ENCODE results near the gene BCO1. TPM values are rescaled to one million over a fixed set of nuclear protein-coding genes. Genes with fewer than 3 reads are reported as not detected.

The BCO1 gene
- total and polyA plus RNA-seq, 2 experiments from 2014 or later = not detected

- peaks cover 3% of the 10 kb centered on the region for H3K4me1 ChIP-seq (ENCODE audit: low read depth)
- no peaks in the 10 kb centered on the region for H3K27me3 ChIP-seq
- H3K27ac ChIP-seq = no peak overlapping the region
- H3K4me3 ChIP-seq = no peak overlapping the region
- H3K36me3 ChIP-seq = no peaks in the 10 kb centered on the region
- peak; percentile 72 for TF ChIP-seq CTCF (IDR thresholded peaks at IDR 0.05; ENCODE audit: low read depth, low read length)
- no peaks in the 10 kb centered on the region for H3K9me3 ChIP-seq (ENCODE audit: low read depth)
- peak in 1 of 2 donors; percentile 25 for DNase-seq (ENCODE audit: low read depth in 1 of 2, low spot score in 1 of 2)
Observed at GRCh38 chr16:81261049-81261648, 22.7 kb downstream of the BCO1 start.

GRCh38 chr16:81263470-81264220 lies 25.2 kb downstream of the BCO1 start:
- Histone ChIP-seq H3K4me1 (ENCODE audit: low read depth) (peaks cover 3% of the 10 kb centered on the region), H3K27ac (no peak overlapping the region), H3K4me3 (no peak overlapping the region), H3K9me3 (ENCODE audit: low read depth) (no peaks in the 10 kb centered on the region), H3K27me3 (no peaks in the 10 kb centered on the region), H3K36me3 (no peaks in the 10 kb centered on the region)
- peak; percentile 22 for TF ChIP-seq CTCF (IDR thresholded peaks at IDR 0.05; ENCODE audit: low read depth, low read length)
- peak in 1 of 2 donors; percentile 78 for DNase-seq (ENCODE audit: low read depth in 1 of 2, low spot score in 1 of 2)

- Histone ChIP-seq H3K27me3 (no peaks in the 10 kb centered on the region), H3K9me3 (ENCODE audit: low read depth) (no peaks in the 10 kb centered on the region), H3K36me3 (no peaks in the 10 kb centered on the region), H3K27ac (no peak overlapping the region), H3K4me1 (ENCODE audit: low read depth) (peaks cover 3% of the 10 kb centered on the region), H3K4me3 (no peak overlapping the region)
- TF ChIP-seq CTCF (IDR thresholded peaks at IDR 0.05; ENCODE audit: low read depth, low read length) = no peak
- DNase-seq (ENCODE audit: low read depth in 1 of 2, low spot score in 1 of 2) = no peak
Observed at GRCh38 chr16:81264386-81264785, 25.9 kb downstream of the BCO1 start.

GRCh38 chr16:81265052-81265451 lies 26.6 kb downstream of the BCO1 start:
- DNase-seq (ENCODE audit: low read depth in 1 of 2, low spot score in 1 of 2) = no peak

More at GRCh38 chr16:81265052-81265451, 26.6 kb downstream of the BCO1 start:
- H3K4me1 ChIP-seq (ENCODE audit: low read depth) = peaks cover 3% of the 10 kb centered on the region
- no peaks in the 10 kb centered on the region for H3K36me3 ChIP-seq
- no peaks in the 10 kb centered on the region for H3K9me3 ChIP-seq (ENCODE audit: low read depth)
- TF ChIP-seq CTCF (IDR thresholded peaks at IDR 0.05; ENCODE audit: low read depth, low read length) = no peak
- H3K4me3 ChIP-seq = no peak overlapping the region
- no peak overlapping the region for H3K27ac ChIP-seq
- H3K27me3 ChIP-seq = no peaks in the 10 kb centered on the region

All from cardiac muscle cell (in vitro differentiated cells and primary cell).